Activated CD8-positive, alpha-beta memory T cell treated with anti-CD3 and anti-CD28 coated beads for 36 hours (primary cell): ENCODE results near the gene HOXB4. TPM values are rescaled to one million over a fixed set of nuclear protein-coding genes. Genes with fewer than 3 reads are reported as not detected.

Experiments used
- CTCF ChIA-PET: fragments of 350-600 bp; sonication (Branson Sonifier 250); formaldehyde crosslinking; loops from one replicate; lab custom pipeline; 2021; ENCODE audit warnings: antibody characterized with exemption; lab: Charles Lee
- POLR2A ChIA-PET: fragments of 350-600 bp; sonication (Branson Sonifier 250); formaldehyde crosslinking; loops from one replicate; lab custom pipeline; 2021; ENCODE audit warnings: antibody characterized with exemption; lab: Charles Lee
- total RNA-seq, 2 experiments: library from RNA; stranded (reverse); gene quantifications; one replicate each; pipeline ENCODE4 v1.2.3, GENCODE V29; 2021

The HOXB4 gene
- total RNA-seq, 2 experiments from 2014 or later: 3.3 to 3.8 TPM

- ChIA-PET POLR2A (no interaction called here), CTCF (interaction anchor here (0.6 to 1.4 kb wide), 3 partner anchors 8 to 321 kb away, joined by 3 to 5 read pairs (median 4); no protein-coding TSS in a partner anchor)
These were observed 6.1 kb upstream of the HOXB4 start for GRCh38 chr17:48584223-48584741.

- ChIA-PET POLR2A (no interaction called here), CTCF (interaction anchor here (0.6 to 1.4 kb wide), 5 partner anchors 9 to 321 kb away, joined by 3 to 5 read pairs (median 3); no protein-coding TSS in a partner anchor)
These were observed 5.6 kb upstream of the HOXB4 start for GRCh38 chr17:48583708-48584222.

GRCh38 chr17:48582750-48583069, 4.6 kb upstream of the HOXB4 start:
- ChIA-PET POLR2A (no interaction called here), CTCF (interaction anchor here (0.6 to 1.2 kb wide), 3 partner anchors 8 to 90 kb away, joined by 3 to 5 read pairs (median 3); partner anchors contain the start of gene HOXB3)

- ChIA-PET CTCF (interaction anchor here (0.9 kb wide), 1 partner anchor 9 kb away, joined by 3 read pairs; no protein-coding TSS in a partner anchor), POLR2A (interaction anchor here (0.7 kb wide), 1 partner anchor 24 kb away, joined by 6 read pairs; no protein-coding TSS in a partner anchor)
These were observed 1.8 kb upstream of the HOXB4 start for GRCh38 chr17:48579760-48580554.

- POLR2A ChIA-PET: interaction anchor here (0.7 kb wide), 1 partner anchor 23 kb away, joined by 6 read pairs; no protein-coding TSS in a partner anchor
- CTCF ChIA-PET: interaction anchor here (0.7 to 0.9 kb wide), 2 partner anchors 9 to 39 kb away, joined by 3 read pairs; no protein-coding TSS in a partner anchor
These were observed 1.3 kb upstream of the HOXB4 start for GRCh38 chr17:48579471-48579759.

- POLR2A ChIA-PET: no interaction called here
- CTCF ChIA-PET: interaction anchor here (0.7 to 1.4 kb wide), 2 partner anchors 40 to 86 kb away, joined by 3 read pairs; no protein-coding TSS in a partner anchor
These were observed 693 bp upstream of the HOXB4 start for GRCh38 chr17:48578616-48579470.

GRCh38 chr17:48577330-48577945, 712 bp downstream of the HOXB4 start:
- ChIA-PET POLR2A (interaction anchor here (0.5 to 1.0 kb wide), 2 partner anchors 14 to 36 kb away, joined by 3 to 4 read pairs; no protein-coding TSS in a partner anchor), CTCF (interaction anchor here (1.0 to 1.4 kb wide), 2 partner anchors 49 to 85 kb away, joined by 3 read pairs; partner anchors contain the start of gene HOXB9)

GRCh38 chr17:48576479-48577309, 1.5 kb downstream of the HOXB4 start:
- ChIA-PET CTCF (interaction anchor here (0.7 to 1.4 kb wide), 3 partner anchors 20 to 84 kb away, joined by 3 to 4 read pairs (median 3); no protein-coding TSS in a partner anchor), POLR2A (no interaction called here)

- ChIA-PET POLR2A (no interaction called here), CTCF (interaction anchor here (0.7 to 1.0 kb wide), 2 partner anchors 19 to 83 kb away, joined by 3 to 4 read pairs; no protein-coding TSS in a partner anchor)
These were observed 2.3 kb downstream of the HOXB4 start for GRCh38 chr17:48575673-48576478.

GRCh38 chr17:48575066-48575582, 3.0 kb downstream of the HOXB4 start:
- POLR2A ChIA-PET: no interaction called here
- CTCF ChIA-PET: no interaction called here

GRCh38 chr17:48574505-48575065, 3.6 kb downstream of the HOXB4 start:
- ChIA-PET POLR2A (no interaction called here), CTCF (no interaction called here)

- CTCF ChIA-PET: no interaction called here
These were observed 6.2 kb downstream of the HOXB4 start for GRCh38 chr17:48571826-48572417.

GRCh38 chr17:48571024-48571818, 6.9 kb downstream of the HOXB4 start:
- ChIA-PET CTCF (no interaction called here), POLR2A (no interaction called here)

More at GRCh38 chr17:48571826-48572417, 6.2 kb downstream of the HOXB4 start:
- POLR2A ChIA-PET: no interaction called here

GRCh38 chr17:48570325-48571023, 7.7 kb downstream of the HOXB4 start:
- ChIA-PET CTCF (no interaction called here), POLR2A (no interaction called here)
